Measurements from ENCODE around the gene TMEM81.

Gene TMEM81

GRCh38 chr1:205069371-205070125, 14.7 kb downstream of the TMEM81 start:
- Histone ChIP-seq H3K4me2 (ENCODE audit: low read length) (no peak overlapping the region), H4K20me1 (ENCODE audit: control insufficient read depth, insufficient read depth, low read depth, low read length) (no peaks in the 10 kb centered on the region), H3K27ac (ENCODE audit: low read depth, low read length) (no peak overlapping the region), H3K79me2 (ENCODE audit: control insufficient read depth, low read length) (no peaks in the 10 kb centered on the region), H3F3A (ENCODE audit: control insufficient read depth, insufficient read depth) (no peaks in the 10 kb centered on the region), H3K27me3 (ENCODE audit: control insufficient read depth, low read length) (no peaks in the 10 kb centered on the region), H3K36me3 (ENCODE audit: control insufficient read depth, low read length) (no peaks in the 10 kb centered on the region), H3K4me3 (ENCODE audit: low read length) (no peak overlapping the region), H3K9me2 (replicated peaks; ENCODE audit: control insufficient read depth, low read length) (no peaks in the 10 kb centered on the region), H3K4me1 (ENCODE audit: control insufficient read depth, low read length) (no peaks in the 10 kb centered on the region), H3K9me3 (ENCODE audit: control insufficient read depth, insufficient read depth, low read length) (no peaks in the 10 kb centered on the region)
- TF ChIP-seq EZH2phosphoT487 (IDR thresholded peaks at IDR 0.05; ENCODE audit: borderline replicate concordance, low read length) (no peak), CTCF (IDR thresholded peaks at IDR 0.05; ENCODE audit: low read depth, low read length, poor library complexity, severe bottlenecking) (no peak)

- Histone ChIP-seq H4K20me1 (ENCODE audit: control insufficient read depth, insufficient read depth, low read depth, low read length) (no peaks in the 10 kb centered on the region), H3K79me2 (ENCODE audit: control insufficient read depth, low read length) (no peaks in the 10 kb centered on the region), H3K27ac (ENCODE audit: low read depth, low read length) (no peak overlapping the region), H3K27me3 (ENCODE audit: control insufficient read depth, low read length) (no peaks in the 10 kb centered on the region), H3F3A (ENCODE audit: control insufficient read depth, insufficient read depth) (no peaks in the 10 kb centered on the region), H3K4me2 (ENCODE audit: low read length) (no peak overlapping the region), H3K4me3 (ENCODE audit: low read length) (no peak overlapping the region), H3K36me3 (ENCODE audit: control insufficient read depth, low read length) (no peaks in the 10 kb centered on the region), H3K9me2 (replicated peaks; ENCODE audit: control insufficient read depth, low read length) (no peaks in the 10 kb centered on the region), H3K9me3 (ENCODE audit: control insufficient read depth, insufficient read depth, low read length) (no peaks in the 10 kb centered on the region), H3K4me1 (ENCODE audit: control insufficient read depth, low read length) (no peaks in the 10 kb centered on the region)
- TF ChIP-seq CTCF (IDR thresholded peaks at IDR 0.05; ENCODE audit: low read depth, low read length, poor library complexity, severe bottlenecking) (no peak), EZH2phosphoT487 (IDR thresholded peaks at IDR 0.05; ENCODE audit: borderline replicate concordance, low read length) (no peak)
Observed at GRCh38 chr1:205068457-205069040, 15.7 kb downstream of the TMEM81 start.

GRCh38 chr1:205068001-205068400, 16.3 kb downstream of the TMEM81 start:
- Histone ChIP-seq H4K20me1 (ENCODE audit: control insufficient read depth, insufficient read depth, low read depth, low read length) (no peaks in the 10 kb centered on the region), H3K36me3 (ENCODE audit: control insufficient read depth, low read length) (no peaks in the 10 kb centered on the region), H3K27ac (ENCODE audit: low read depth, low read length) (no peak overlapping the region), H3K4me3 (ENCODE audit: low read length) (no peak overlapping the region), H3K27me3 (ENCODE audit: control insufficient read depth, low read length) (no peaks in the 10 kb centered on the region), H3K4me2 (ENCODE audit: low read length) (no peak overlapping the region), H3K9me2 (replicated peaks; ENCODE audit: control insufficient read depth, low read length) (no peaks in the 10 kb centered on the region), H3K79me2 (ENCODE audit: control insufficient read depth, low read length) (no peaks in the 10 kb centered on the region), H3F3A (ENCODE audit: control insufficient read depth, insufficient read depth) (no peaks in the 10 kb centered on the region), H3K9me3 (ENCODE audit: control insufficient read depth, insufficient read depth, low read length) (no peaks in the 10 kb centered on the region), H3K4me1 (ENCODE audit: control insufficient read depth, low read length) (no peaks in the 10 kb centered on the region)
- TF ChIP-seq CTCF (IDR thresholded peaks at IDR 0.05; ENCODE audit: low read depth, low read length, poor library complexity, severe bottlenecking) (no peak), EZH2phosphoT487 (IDR thresholded peaks at IDR 0.05; ENCODE audit: borderline replicate concordance, low read length) (no peak)
